HL-60 (cell line): Measurements from ENCODE around the gene YJEFN3.

ENCODE experiments used
- CTCF ChIP-seq: IDR thresholded peaks from one replicate; pipeline ENCODE4 v1.5.1; 2011; ENCODE audit warnings: low read length, control low read depth, inconsistent platforms; ENCODE audit not compliant: insufficient read depth
- POLR2AphosphoS5 ChIP-seq: IDR thresholded peaks from 2 replicates; pipeline ENCODE4 v1.6.1; 2012; ENCODE audit warnings: low read depth
- REST ChIP-seq: IDR thresholded peaks from 2 replicates; pipeline ENCODE4 v1.6.1; 2012; ENCODE audit warnings: low read depth; ENCODE audit not compliant: insufficient replicate concordance

- TF ChIP-seq REST (no peak), CTCF (no peak), POLR2AphosphoS5 (0 out of 2 replicates have a peak, but pooled peaks have one; percentile 23)
Observed at GRCh38 chr19:19530423-19530804, 1.7 kb downstream of the YJEFN3 start.
